ENCODE data around the gene ETDC. TPM values are rescaled to one million over a fixed set of nuclear protein-coding genes. Genes with fewer than 3 reads are reported as not detected.
A peak's percentile ranks its signal among the peaks of the same experiment; 100 is the strongest.

ETDC gene
- total RNA-seq, 4 donors from 2014 or later = not detected

DNA sequence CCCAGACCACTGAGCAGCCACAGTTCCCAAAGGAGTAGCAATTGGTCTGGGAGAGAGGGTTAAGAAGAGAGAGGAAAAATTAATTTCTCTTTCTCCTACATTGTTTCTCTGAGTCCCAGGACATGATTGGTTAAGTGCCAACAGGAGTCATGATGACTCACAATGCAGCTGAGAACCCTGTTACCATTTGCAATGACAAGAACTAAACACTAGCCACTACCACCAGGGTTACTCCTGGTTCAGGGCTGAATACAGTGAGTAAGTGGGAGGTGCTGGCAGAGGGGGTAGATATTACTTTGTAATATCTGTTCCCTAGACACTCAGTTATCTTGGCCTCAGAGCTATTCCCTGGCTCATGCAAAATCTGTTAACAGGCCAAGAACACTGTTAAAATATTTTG lies 18.0 kb downstream of the ETDC start:
- H3K9me3 ChIP-seq = peaks cover 0 to 1% (median 0%) of the 10 kb centered on the region in 3 donors
- H3K36me3 ChIP-seq = no peaks in the 10 kb centered on the region
- no peak overlapping the region for H3K27ac ChIP-seq
- no peaks in the 10 kb centered on the region for H3K4me1 ChIP-seq
- H3K27me3 ChIP-seq = no peaks in the 10 kb centered on the region
- no peak overlapping the region for H3K4me3 ChIP-seq
- no peak for TF ChIP-seq POLR2A (IDR thresholded peaks at IDR 0.05)
- TF ChIP-seq, protein P1, sequence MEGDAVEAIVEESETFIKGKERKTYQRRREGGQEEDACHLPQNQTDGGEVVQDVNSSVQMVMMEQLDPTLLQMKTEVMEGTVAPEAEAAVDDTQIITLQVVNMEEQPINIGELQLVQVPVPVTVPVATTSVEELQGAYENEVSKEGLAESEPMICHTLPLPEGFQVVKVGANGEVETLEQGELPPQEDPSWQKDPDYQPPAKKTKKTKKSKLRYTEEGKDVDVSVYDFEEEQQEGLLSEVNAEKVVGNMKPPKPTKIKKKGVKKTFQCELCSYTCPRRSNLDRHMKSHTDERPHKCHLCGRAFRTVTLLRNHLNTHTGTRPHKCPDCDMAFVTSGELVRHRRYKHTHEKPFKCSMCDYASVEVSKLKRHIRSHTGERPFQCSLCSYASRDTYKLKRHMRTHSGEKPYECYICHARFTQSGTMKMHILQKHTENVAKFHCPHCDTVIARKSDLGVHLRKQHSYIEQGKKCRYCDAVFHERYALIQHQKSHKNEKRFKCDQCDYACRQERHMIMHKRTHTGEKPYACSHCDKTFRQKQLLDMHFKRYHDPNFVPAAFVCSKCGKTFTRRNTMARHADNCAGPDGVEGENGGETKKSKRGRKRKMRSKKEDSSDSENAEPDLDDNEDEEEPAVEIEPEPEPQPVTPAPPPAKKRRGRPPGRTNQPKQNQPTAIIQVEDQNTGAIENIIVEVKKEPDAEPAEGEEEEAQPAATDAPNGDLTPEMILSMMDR (IDR thresholded peaks at IDR 0.05) = no peak
- intact Hi-C loops (cut with DNase I) = no loop called here
- no peak for DNase-seq

- DNase-seq = no peak
- WGBS, 2 donors = 28 to 54% methylated on average over 2 to 3 of the region's 3 CpGs
- H3K36me3 ChIP-seq = no peaks in the 10 kb centered on the region
- H3K27ac ChIP-seq = no peak overlapping the region
- H3K9me3 ChIP-seq = no peaks in the 10 kb centered on the region
- no peak overlapping the region for H3K4me3 ChIP-seq
- intact Hi-C loops (cut with DNase I) = no loop called here
- no peaks in the 10 kb centered on the region for H3K27me3 ChIP-seq
- no peaks in the 10 kb centered on the region for H3K4me1 ChIP-seq
- TF ChIP-seq, protein P1 (IDR thresholded peaks at IDR 0.05) = no peak
- no peak for TF ChIP-seq POLR2A (IDR thresholded peaks at IDR 0.05)
Measured at GRCh38 chrX:135328421-135329005, 19.2 kb downstream of the ETDC start.

GRCh38 chrX:135330706-135331105 lies 21.4 kb downstream of the ETDC start:
- intact Hi-C loops (cut with DNase I) = no loop called here

DNA sequence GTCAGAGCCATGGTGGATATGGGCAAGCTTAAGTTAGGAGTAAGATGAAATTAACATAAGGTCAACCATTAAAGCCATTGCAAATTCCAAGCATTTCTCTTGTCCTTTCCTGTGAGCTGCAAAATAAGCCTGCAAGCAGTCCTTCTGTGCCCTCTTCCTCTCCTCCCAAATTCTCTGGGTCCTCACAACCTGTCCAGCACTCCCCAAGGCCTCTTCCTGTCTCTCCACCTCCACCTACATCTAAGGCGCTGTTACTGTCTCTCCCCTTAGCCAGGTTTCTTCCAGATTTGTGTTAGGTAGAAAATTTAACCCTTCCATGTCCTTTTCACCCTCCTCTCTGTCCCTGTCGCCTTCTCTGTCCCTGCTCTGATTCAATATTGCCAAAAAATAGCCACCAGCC lies 22.2 kb downstream of the ETDC start:
- Histone ChIP-seq H3K27me3 (no peaks in the 10 kb centered on the region), H3K9me3 (no peaks in the 10 kb centered on the region), H3K4me3 (no peak overlapping the region), H3K4me1 (no peaks in the 10 kb centered on the region), H3K36me3 (no peaks in the 10 kb centered on the region), H3K27ac (no peak overlapping the region)
- no peak for TF ChIP-seq POLR2A (IDR thresholded peaks at IDR 0.05)
- TF ChIP-seq, protein P1 (IDR thresholded peaks at IDR 0.05) = no peak
- DNase-seq = no peak
- intact Hi-C loops (cut with DNase I) = no loop called here
- 50 to 70% methylated on average over 1 to 2 of the region's 2 CpGs for WGBS, 2 donors

More at GRCh38 chrX:135330706-135331105, 21.4 kb downstream of the ETDC start:
- no peak for DNase-seq
- TF ChIP-seq, protein P1 (IDR thresholded peaks at IDR 0.05) = no peak
- no peak for TF ChIP-seq POLR2A (IDR thresholded peaks at IDR 0.05)
- Histone ChIP-seq H3K27ac (no peak overlapping the region), H3K4me1 (no peaks in the 10 kb centered on the region), H3K9me3 (no peaks in the 10 kb centered on the region), H3K27me3 (no peaks in the 10 kb centered on the region), H3K36me3 (no peaks in the 10 kb centered on the region), H3K4me3 (no peak overlapping the region)
- 20 to 55% methylated on average over 1 of the region's 1 CpG for WGBS, 2 donors

DNA sequence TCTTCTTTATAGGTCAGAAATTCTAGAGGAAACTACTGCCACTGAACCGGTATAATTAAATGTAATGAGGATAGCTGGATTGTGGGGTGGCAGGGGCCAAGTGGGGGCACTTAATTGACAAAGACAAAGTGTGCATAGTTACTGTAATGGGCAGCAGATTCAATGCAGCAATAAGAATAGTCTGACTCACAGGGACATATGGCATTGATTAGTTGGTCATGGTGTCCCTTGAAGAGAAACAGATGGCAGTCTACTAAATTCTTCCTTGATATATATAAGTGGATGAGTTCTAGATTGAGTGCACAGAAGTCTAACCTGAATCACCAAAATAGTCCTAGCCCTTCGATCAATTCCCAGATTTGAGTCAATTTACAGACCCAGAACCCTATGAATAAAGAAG lies 31.6 kb downstream of the ETDC start:
- 57 to 94% methylated on average over 2 of the region's 2 CpGs for WGBS, 2 donors
- Histone ChIP-seq H3K27ac (no peak overlapping the region), H3K36me3 (no peaks in the 10 kb centered on the region), H3K27me3 (no peaks in the 10 kb centered on the region), H3K4me1 (peaks cover 6 to 56% (median 20%) of the 10 kb centered on the region in 3 donors), H3K9me3 (no peaks in the 10 kb centered on the region), H3K4me3 (peak overlapping the region in 2 of 4 donors; percentile 71 to 78)
- TF ChIP-seq, protein P1 (IDR thresholded peaks at IDR 0.05) = no peak
- TF ChIP-seq POLR2A (IDR thresholded peaks at IDR 0.05) = no peak
- intact Hi-C loops (cut with DNase I) = no loop called here
- DNase-seq = no peak
